Measurements from ENCODE around the gene RAD1.

RAD1 gene

DNA sequence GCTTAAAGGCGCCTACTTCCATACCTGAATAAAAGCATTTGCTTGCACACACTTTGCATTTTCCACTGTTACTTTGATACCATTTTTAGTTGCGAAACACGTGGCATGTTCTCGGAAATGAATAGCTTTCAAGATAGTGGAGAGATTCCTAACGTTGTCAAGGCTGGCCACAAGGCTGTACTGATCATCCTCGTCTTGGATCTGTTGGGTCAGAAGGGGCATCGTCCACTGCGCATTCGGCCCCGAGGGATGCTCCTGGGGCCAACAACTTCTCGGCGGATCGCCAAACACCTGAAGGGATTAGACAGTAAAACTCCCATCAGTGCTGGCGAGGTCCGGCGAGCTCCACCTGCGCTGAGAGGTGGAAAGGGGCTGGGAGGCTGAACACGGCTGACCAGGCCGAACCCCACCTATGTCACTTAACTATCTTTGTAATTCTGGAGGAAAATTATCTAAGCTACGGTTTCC, 599 bp downstream of the RAD1 start:
- DNase-seq = peak; percentile 63

DNA sequence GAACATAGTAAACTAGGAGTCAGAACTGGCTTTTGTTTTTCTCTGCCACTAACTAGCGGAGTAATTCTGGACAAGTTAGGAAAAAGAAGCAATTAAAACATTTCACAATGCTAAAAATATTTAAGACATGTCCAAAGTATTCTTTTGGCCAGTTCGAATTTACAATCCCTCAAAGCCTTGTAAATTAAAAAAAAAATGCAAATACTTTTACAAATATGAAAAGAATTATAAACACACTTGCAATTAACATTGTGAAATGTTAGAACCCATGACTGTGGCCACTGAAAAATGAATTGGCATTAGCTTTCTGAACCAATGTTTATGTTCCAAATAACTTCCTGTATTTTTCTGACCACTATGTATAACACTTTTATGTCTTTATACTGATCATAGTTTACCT, 2.2 kb downstream of the RAD1 start:
- no peak for DNase-seq

DNA sequence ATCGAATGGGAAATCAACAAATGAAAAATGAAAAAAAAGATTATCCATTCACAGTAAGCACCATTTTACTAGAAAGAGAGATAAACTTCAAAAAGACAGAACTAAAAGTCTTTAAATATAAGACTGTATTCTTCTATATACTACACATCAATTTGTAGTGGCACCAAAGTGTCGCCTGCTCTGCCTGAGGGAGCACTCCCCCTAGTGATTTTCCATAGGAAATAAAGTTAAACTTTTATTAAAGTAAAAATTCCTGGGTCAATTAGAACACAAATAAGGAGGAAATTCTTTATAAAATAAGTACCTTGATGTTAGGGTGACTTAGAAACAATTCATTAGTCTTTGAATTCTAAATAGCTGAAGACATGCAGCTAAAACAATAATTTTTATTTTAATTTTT, 9.7 kb downstream of the RAD1 start:
- DNase-seq = no peak

DNA sequence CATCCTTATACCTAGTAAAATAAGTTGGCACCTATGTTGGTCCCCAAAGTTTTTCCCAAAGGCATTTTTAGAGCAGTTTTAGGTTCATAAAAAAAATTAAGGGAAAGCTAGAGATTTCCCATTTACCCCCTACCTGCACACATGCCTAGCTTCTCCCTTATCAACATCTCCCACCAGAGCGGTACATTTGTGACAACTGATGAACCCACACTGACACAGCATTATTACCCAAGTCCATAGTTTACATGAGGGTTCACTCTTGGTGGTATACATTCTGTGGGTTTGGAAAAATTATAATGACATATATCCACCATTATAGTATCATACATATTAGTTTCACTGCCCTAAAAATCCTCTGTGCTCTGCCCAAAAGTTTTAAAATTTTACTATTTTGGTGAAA, 12.0 kb downstream of the RAD1 start:
- no peak for DNase-seq

DNA sequence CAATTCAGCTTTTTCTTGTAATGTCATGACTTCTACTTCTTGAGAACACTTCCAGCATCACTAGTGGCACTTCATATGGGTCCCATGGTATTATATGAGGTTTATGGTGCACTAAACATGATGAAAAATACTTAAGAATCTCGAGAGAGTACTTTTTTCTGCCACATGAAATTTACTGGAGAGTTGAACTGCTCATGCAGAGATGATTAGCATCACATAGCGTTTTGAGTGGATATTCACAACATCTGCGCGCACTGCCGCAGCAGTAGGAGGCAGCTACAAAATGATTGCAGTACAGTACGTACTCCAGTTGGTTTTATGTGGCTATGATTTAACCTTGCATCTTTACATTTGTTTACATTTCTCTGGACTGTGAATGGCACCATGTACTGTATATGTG, 14.7 kb downstream of the RAD1 start:
- no peak for DNase-seq

DNA sequence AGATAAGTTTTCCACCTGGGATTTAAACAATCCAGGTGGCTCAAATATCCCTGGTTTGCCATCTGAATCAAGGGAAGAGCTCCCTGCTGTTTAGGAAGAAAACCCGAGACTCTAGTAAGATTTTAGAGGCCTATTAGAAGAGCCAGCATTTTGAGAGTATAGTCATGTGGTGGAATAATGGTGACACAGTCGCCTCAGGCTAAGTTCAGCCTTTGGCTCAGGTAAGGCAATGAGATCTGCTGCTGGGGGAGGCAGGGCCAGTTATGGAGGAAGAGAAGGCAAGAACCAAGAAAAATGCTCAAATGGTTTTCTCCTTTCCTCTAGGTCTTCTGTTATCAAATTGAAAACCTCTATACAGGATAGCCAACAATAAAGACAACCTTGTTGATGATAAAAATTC, 16.2 kb downstream of the RAD1 start:
- DNase-seq = no peak

DNA sequence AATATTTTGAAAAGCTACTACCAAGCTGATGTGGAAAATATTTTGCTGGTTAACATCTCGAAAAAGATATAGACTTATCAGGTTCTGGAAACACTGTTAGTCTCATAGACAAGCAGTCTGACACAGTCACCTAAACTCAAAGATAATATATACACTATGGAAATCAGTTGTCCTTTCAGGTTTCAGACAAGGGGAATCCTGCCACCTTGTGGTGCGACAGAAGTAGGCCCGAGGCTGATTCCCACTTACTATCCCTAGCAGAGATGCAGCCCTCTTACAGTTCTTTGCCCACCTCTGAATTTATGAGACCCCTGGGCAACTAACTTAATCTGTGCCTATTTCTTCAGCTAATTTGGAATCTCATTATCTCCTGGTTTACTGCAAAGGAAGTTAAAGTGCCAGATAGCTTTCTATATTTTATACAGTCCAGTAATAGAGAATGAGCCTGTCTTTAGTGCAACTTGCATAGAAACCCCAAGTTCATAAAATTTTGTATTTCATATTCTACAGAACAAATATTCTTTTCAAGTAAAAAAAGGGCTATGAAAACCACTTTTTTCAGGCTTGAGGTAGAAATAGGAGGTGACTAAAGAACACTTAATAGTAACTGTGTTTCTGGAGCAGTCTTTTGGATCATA, 16.9 kb downstream of the RAD1 start:
- peak; percentile 61 for DNase-seq

DNA sequence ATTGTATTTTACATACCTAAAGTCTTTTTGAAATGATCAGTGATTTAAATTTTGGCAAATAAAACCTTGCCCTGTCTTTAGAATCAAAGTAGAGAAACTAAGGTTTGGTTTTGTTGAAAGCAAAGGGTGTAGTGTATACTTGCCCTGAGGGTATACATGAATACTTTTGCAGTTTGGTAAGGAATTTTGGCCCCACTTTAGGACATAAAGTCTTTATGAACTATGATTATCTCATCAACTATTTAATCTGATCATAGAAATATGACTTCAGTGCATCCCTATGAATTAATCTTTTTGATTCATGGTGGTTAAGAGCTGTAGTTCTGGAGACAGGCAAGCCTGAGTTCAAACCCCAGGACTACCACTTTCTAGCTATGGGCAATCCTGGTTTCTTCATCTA, 17.7 kb downstream of the RAD1 start:
- no peak for DNase-seq

DNA sequence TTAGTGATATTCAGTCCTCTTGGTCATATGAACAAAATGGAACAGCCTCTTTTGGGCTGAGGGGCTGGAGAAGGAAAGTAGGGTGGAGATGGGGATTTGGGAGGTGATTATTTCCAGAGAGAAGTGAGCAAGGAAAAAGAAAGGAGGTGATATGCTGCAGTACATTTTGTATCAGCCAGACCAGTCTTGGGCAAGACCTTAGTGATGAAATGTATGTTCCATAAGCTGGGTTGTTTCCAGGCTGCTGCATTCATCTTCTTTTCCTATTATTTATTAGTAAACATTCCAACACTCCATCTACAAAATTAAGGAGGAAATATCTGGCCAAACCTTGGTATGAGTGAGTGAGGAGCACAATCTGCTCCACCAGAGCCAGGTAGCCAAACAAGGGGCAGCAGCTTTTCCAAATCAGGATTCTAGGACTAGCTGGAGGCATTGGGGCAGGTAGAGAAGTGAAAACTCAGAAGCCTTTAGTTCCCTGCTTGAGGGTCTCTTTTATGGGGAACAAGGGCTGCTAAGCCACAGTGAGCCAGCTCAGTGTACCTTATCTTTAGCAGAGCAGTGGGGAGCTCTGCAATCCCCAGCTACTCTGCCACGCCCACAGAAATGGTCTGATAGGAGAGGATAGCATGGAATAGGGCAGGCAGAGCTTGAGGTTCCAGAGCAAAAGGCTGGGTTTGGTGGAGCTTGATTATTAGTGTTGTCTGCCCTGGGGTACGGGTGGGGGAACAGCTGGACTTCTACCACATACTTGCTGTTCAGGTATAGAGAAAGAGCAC, 19.5 kb downstream of the RAD1 start:
- DNase-seq = no peak

DNA sequence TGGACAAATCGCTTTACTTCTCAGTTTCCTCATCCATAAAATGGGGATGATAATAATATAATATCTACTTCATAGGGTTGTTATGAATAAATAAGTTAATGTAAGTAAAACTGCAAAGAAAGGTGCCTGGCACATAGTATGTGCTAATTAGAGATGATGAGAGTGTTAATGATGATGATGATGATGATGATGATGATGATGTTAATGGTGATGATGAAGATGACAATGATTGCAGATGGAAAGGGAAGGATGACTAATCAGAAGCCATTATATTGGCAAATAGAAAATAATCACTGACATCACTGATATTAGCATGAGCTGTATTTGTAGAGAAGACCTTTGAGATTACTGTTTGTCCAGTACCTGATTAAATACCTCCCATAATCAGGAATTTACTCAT, 20.6 kb downstream of the RAD1 start:
- DNase-seq = no peak

DNA sequence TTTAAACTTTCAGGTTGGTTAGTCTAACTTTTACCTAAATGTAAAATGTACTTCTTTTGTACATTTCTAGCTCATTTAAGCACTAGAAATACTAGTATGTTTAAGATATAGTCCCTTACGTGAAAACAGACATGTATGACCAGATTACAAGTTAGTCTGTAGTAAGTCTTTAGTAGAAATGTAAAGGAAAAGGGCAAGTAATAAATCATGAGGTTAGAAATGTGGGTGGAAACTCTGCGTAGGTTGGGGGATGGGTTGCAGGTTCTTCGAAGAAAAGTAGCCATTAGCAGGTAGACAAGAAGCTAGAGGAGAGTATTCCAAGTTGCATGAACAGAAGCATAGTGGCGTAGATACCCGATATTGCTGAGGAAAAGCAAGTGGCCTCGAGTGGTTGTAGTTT, 22.9 kb downstream of the RAD1 start:
- no peak for DNase-seq

DNA sequence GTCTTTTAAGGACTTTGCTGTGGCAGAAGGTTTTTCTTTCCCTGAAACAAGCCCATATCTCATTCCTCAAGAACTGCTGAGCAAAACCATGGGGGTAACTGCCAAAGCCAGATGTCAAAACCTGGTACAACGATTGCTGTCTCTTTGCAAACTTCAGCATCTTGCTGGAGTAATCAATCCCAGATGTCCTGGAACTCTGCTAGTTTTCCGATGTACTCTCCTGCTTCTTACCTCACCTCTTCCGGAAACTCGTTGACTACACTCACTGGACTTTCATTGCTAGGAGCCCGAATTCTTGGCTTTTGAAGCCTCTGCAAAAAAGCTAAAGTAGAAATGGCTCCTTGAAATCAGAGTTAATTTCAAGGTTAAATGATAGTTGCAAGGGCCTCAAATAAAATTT, 23.3 kb downstream of the RAD1 start:
- DNase-seq = no peak

DNA sequence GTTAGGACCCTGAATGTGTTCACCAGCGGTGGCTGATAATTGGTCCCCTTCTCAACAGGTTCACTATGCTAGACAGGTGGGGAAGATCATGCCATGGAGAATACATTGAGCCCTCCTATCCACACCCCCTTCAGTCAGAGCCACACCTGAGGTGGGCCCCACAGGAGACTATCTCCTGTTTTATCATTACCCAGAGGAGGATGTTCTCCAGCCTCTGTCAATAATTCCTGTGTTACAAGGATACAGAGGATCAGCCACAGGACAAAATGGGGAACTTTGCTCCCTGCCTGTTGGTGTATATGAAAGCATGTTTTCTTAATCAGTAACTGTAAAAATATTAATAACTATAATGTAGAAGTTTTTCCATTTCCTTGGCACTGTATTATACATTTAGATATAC, 25.9 kb downstream of the RAD1 start:
- no peak for DNase-seq

DNA sequence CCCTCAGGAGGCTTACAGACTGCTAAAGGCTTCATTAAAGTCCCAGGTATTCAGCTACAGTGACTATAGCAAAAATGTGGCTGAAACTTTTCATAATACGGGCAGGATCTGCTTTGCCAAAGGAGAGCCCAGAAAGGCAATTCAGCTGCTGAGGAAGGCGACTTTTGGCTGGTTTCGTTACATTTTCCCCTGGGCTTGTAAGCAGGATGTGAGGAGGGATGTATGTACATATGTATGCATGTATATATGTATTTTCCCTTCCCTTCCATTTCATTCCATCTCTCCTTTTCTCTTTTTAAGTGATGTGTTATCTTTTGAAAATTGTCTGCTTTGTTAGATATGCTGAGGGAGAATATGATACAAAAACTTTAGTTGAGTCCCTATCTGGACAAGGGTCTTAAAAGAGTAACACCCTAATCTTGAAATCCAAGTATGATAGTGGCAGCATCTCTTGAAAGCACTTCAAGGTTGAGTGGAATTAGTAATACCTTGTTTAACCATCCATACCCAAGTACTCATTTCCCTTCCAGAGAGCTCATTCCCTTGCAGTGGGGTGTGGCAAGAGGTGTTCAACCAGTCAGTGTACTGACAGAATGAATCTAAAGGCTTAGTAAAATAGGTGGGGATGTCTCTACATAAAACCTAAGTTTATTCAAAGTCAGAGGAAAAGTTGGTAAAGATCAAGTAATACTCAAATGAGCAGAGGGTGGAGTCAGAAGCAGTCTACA, 28.7 kb downstream of the RAD1 start:
- no peak for DNase-seq

DNA sequence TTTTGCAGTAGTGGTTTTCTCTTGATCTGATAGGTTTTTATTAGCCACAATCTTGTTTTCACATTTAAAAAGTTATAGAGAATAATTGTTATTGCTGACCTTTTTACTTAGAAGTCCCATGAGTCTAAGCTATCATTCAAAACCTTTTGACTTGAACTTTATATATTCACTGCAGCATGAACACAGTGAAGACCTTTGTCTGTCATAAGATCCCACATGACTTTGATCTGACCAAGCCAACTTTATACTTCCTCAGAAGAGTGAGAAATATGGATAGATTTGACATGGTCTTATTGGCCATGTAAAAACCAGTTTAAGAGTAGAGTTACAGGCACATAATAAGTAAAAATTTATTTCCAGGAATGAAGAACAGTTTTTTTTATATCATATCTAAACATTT, 34.1 kb downstream of the RAD1 start:
- DNase-seq = no peak

DNA sequence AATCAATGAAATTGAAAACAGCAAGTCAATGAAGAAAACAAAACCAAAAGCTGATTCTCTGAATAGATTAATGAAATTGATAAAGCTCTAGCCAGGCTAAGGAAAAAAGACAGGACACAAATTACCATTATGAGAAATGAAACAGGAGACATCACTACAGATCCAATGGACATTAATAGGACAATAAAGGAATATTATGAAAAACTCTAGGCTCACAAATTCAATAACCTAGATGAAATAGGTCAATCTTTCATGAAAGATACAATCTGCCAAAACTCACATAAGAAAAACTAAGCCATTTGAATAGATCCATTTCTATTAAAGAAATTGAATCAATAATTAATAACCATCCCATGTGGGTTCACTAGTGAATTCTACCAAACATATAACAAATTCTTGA, 39.0 kb downstream of the RAD1 start:
- DNase-seq = no peak

DNA sequence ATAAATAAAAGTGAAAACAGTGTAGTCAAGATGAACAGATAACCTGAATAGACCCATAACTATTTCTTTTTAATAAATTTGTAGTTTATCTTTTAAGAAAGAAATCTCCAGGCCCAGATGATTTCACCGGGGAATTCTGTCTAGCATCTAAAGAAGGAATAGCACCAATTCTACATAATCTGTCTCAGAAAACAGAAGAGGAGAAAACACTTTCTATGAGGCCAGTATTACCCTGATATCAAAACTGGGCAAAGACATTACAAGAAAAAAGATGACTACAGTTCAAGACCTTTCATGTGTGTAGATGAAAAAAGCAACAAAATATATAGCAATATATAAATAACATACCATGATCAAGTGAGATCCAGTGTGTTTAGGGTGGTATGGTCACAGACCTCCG, 44.9 kb downstream of the RAD1 start:
- no peak for DNase-seq

DNA sequence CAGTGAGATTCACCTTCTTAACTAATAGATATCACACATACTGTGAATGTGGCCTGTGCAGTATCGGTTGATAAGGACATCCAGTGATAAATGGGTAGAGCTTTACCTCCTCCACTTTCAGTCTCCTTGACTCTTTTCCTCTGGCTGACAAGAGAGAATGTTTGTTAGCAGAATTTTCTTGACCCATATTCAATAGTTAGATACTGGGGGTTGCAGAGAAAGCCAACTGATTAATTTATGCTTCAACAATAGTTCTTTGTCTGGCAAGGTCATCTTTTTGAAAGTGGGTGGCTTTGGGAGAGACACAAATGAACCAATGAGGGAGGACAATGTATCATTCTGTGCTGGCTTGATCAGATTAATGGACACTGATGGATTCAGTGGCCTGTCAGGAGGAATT, 46.0 kb downstream of the RAD1 start:
- DNase-seq = no peak

DNA sequence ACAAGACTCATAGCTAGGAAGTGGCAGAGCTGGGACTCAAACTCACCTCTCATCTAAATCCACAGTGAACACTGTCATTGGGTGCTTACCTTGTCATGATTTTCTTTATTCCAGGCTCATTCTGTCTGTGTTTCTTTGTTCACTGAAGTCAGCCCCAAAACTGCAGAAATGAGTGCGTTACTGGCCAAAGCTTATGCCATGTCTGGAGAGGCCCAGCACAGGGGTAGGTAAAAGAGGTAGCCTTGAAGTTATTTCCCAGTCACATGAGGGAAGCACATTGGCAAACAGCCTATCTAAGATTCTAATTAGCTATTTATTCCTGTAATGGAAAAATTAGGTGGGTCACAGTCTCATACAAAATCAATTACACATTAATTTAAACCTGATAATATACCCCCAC, 46.5 kb downstream of the RAD1 start:
- DNase-seq = no peak

DNA sequence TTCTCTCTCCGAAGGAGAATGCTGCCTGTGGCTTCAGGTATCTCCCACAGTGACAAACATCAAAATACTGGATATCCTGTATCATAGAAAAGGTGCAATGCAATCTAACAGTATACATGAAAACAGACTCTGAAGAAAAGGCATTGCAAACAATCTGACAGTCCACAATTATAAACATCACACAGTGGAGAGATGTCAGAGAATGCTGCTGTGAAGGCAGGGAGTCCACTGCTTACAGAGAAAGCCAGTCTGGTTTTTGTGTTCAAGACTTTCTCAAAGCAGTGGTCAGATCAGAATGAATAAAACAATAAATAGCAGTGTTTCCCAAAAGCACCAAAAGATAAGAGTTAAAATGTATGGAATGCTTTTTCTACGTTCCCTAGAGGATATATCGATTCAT, 47.6 kb downstream of the RAD1 start:
- DNase-seq = no peak

DNA sequence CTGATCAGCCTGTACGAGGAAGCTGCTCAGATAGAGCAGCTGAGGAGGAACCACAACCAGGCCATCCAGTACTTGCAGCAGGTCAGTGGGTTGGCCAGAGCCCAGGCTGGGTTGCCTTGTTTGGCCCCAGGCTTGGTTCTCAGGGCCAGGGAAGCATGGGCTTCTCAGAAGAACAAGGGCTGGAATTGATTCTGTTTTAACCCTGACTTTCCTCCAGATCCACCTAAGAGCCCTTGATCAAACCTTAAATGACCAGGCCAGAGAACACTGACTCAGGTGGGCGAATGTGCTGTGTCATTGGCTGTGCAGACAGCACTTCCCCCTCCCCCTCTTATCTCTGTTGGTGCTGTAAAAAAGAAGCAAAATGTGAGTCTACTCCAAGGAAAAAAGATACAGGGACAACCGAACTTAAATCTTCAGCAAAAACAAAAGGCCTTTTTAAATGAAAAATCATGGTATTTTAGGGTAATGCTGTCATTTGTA, 48.3 kb downstream of the RAD1 start:
- DNase-seq = no peak

DNA sequence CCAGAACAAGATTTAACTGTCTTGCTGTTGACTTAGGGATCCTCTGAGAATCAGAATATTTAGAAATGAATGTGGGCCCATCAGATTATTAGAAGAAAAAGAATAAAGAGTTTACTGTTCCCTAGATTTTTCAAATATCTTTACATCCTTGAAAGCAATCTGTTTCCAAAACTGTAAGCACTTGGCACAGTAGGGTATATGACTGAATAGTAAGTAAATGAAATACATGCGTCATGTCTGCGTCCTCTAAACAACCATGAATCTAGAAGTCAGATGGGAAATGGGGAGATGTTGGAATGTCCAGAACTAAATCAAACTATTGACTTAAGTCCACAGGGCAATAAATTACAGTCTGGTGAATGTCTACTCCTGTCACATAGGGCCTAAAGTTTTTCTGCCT, 50.2 kb downstream of the RAD1 start:
- DNase-seq = no peak

DNA sequence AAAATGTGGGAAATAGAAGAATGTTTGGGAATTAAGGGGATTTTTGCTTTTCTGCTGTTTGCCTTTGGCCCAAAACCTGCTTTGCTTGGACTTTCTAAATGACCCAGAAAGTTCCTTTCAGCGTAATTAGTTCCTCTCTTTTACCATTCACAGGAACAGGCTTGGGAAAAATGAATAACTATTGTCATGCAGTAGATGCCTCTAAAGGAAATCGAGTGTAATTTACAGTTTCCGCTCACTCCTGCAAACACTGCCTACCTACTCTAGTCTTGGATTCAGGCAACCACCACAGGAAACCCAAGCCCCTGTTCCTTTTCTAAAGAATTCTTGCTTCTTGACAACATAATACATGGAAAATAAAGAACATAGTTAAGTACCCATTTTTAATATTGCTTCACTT, 51.4 kb downstream of the RAD1 start:
- DNase-seq = no peak

DNA sequence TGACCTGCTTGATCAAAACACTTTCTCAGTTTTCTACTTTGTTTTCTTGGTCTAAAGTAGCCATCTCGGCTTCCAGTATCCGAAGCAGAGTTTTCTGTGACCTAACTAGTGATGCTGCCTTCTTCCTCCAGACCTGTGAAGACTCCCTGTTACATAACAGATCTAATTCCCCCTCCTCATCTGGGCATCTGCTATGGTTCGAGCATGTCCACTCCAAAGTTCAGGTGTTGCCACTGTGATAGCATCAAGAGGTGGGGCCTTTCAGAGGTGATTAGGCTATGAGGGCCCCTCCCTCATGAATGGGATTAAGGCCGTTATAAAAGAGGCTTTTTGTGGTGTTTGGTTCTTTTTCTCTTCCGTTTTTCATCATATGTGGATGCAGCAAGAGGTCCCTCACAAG, 56.1 kb downstream of the RAD1 start:
- DNase-seq = no peak

Measured in activated CD8-positive, alpha-beta memory T cell treated with anti-CD3 and anti-CD28 coated beads, Interleukin-2, amount 50 U/mL, for 48 hours (primary cell).